Skin epidermis (tissue), 12 donors: ENCODE measurements around the gene PUS3.
"Not testable (repeated sequence)": the region's sequence is repeated elsewhere in the genome, so short reads cannot be mapped to it uniquely, and the experiment has no call there.

Experiments used
- H3K27ac ChIP-seq, 21 experiments: fragments of 200-600 bp; sonication (generic) in 11 of 21; one replicate each; pipeline ENCODE4 v1.5.0; 2020; ENCODE audit warnings: mild to moderate bottlenecking in 3 of 21, inconsistent platforms in 2 of 21, moderate library complexity in 2 of 21
- H3K4me3 ChIP-seq, 7 experiments: fragments of 200-600 bp; sonication (generic) in 2 of 7; one replicate each; pipeline ENCODE4 v1.5.0; 2020; ENCODE audit warnings: inconsistent platforms in 2 of 7, mild to moderate bottlenecking in 2 of 7, moderate library complexity in 1 of 7

PUS3 gene

GRCh38 chr11:125883375-125883774, 19.6 kb downstream of the PUS3 start:
- Histone ChIP-seq H3K4me3 (no peak overlapping the region), H3K27ac (no peak overlapping the region)

GRCh38 chr11:125881291-125881690, 21.7 kb downstream of the PUS3 start:
- no peak overlapping the region for H3K4me3 ChIP-seq

DNA sequence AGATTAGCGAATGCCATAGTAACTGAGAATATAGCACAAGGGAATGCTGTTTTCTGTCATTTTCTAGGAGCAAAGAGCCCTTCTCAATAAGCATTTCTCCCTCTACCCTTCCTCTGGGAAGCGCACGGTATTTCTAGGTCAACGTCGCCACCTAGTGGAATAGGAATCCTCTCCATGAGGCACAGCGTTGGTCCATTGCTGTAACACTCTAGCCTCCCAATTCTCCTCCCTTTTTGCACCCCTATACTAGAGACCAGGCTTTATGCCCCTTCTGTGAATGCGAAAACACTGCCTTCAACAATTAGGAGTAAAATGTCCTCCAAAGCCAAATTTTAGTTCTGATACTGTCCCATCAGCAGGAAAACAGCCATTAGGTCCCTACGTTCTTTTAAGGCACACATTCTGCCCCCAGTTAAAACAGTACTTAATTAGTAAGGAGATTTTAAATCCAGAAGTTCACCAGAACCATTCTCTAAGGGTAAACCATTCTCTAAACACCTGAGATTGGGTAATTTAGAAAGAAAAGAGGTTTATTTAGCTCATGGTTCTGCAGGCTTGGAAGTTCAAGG, 28.4 kb downstream of the PUS3 start:
- no peak overlapping the region for H3K4me3 ChIP-seq

More at GRCh38 chr11:125881291-125881690, 21.7 kb downstream of the PUS3 start:
- H3K27ac ChIP-seq: no peak overlapping the region

GRCh38 chr11:125873881-125874555, 29.0 kb downstream of the PUS3 start:
- no peak overlapping the region for H3K27ac ChIP-seq
- H3K4me3 ChIP-seq: no peak overlapping the region

More for the DNA sequence above, 28.4 kb downstream of the PUS3 start:
- no peak overlapping the region for H3K27ac ChIP-seq

DNA sequence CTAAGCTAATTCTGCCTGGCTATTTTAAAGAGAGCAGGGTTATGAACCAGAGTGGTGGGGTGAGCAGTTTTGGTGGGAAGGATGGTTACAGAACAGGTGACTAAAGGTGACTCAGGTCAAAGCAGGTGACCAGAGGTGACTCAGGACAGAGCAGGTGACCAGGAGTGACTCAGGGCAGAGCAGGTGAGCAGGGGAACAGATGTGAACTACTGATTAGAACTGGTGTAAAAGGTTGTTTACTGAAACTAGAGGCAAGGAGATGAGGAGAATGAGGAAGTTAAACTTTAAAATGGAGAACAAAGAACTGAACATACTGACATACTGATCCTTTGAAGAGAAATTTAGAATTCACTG, 30.9 kb downstream of the PUS3 start:
- no peak overlapping the region for H3K27ac ChIP-seq
- no peak overlapping the region for H3K4me3 ChIP-seq

- no peak overlapping the region for H3K4me3 ChIP-seq
- H3K27ac ChIP-seq: no peak overlapping the region
Measured at GRCh38 chr11:125871391-125872137, 31.4 kb downstream of the PUS3 start.

GRCh38 chr11:125869521-125869920, 33.5 kb downstream of the PUS3 start:
- Histone ChIP-seq H3K4me3 (no peak overlapping the region), H3K27ac (no peak overlapping the region)

- H3K4me3 ChIP-seq, H3K27ac ChIP-seq: not testable (repeated sequence)
Measured at GRCh38 chr11:125865354-125865753, 37.7 kb downstream of the PUS3 start.

- not testable (repeated sequence) for H3K27ac ChIP-seq, H3K4me3 ChIP-seq
Measured at GRCh38 chr11:125862786-125863185, 40.2 kb downstream of the PUS3 start.

DNA sequence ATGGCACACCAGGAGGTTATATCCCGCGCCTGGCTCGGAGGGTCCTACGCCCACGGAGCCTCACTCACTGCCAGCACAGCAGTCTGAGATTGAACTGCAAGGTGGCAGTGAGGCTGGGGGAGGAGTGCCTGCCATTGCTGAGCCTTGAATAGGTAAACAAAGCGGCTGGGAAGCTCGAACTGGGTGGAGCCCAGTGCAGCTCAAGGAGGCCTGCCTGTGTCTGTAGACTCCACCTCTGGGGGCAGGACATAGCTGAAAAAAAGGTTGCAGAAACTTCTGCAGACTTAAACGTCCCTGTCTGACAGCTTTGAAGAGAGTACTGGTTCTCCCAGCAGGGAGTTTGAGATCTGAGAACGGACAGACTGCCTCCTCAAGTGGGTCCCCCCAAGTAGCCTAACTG, 45.3 kb downstream of the PUS3 start:
- H3K4me3 ChIP-seq, H3K27ac ChIP-seq: not testable (repeated sequence)

DNA sequence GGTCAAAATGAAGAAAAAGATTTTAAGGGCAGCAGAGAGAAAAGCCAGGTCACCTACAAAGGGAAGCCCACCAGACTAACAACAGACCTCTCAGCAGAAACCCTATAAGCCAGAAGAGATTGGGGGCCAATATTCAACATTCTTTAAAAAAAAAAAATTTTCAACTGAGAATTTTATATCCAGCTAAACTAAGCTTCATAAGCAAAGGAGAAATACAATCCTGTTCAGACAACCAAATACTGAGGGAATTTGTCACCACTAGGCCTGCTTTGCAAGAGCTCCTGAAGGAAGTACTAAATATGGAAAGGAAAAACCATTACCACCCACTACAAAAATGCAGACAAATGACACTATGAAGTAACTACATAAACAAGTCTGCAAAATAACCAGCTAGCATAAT, 56.8 kb downstream of the PUS3 start:
- Histone ChIP-seq H3K4me3 (no peak overlapping the region), H3K27ac (no peak overlapping the region)
